Measurements from ENCODE around the gene TBX1.

Gene TBX1

DNA sequence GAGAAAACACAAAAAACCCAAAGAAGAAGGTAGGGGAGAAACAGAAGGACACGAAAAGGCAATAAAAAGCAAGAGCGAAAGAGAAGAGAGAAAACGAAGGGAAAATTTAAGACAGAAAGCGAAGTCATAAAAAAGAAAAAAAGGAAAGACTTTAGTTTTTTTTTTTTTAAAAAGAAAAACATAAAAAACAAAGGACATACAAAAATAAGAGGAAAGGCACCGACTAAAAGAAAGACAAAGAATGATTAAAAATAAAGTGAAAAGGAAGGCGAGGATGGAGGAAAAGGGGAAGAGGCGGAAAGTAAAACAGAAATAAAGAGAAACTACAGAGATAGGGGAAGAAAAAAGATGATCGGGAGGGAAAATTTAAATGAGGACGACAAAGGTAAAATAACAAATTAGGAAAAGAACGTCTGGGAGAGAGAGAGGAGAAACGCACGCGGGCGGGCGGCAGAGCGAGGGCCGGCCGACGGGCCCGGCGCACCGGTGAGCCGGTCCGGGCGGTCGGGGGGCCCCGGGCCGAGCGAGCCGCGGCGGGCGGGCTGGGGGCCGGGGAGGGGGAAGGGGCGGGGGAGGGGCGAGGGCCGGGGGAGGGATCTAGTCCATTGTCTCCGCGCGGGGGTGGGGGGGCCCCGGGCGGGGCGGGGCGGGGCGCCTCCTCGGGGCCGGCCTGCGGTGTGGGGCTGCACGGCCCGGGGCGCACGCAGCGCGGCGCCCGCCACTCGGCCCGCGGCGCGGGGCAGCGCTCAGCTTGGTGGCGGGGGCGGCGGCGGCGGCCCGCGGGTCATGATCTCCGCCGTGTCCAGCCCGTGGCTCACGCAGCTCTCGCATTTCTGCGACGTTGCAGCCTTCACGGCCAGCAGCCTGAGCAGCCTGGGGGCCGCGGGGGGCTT is at the start of gene TBX1:
Gene TBX1, plus strand, starts transcription at position 721 of the 893 bp plus-strand sequence. Its CDS starts 66 bp downstream, at position 787.
- DNase-seq = no peak

DNA sequence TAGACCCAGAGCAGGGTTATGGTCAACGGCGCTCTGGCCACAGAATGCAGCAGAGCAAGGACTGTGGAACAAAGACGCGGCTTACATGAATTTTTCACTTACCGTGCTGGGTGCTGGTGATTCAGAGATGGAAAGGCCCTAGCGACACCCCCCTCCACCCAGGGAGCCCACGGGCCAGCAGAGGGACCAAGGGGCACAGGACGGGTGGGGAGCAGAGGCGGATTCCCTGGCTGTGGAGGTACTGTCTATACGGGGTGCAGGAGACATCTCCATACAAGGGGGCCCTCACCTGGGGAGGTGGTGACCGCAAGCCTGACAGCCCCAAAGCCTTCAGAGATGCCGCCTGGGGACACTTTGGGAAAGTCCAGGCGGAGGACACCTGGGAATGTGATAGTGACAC is 47.3 kb upstream of the TBX1 start:
- DNase-seq = no peak

DNA sequence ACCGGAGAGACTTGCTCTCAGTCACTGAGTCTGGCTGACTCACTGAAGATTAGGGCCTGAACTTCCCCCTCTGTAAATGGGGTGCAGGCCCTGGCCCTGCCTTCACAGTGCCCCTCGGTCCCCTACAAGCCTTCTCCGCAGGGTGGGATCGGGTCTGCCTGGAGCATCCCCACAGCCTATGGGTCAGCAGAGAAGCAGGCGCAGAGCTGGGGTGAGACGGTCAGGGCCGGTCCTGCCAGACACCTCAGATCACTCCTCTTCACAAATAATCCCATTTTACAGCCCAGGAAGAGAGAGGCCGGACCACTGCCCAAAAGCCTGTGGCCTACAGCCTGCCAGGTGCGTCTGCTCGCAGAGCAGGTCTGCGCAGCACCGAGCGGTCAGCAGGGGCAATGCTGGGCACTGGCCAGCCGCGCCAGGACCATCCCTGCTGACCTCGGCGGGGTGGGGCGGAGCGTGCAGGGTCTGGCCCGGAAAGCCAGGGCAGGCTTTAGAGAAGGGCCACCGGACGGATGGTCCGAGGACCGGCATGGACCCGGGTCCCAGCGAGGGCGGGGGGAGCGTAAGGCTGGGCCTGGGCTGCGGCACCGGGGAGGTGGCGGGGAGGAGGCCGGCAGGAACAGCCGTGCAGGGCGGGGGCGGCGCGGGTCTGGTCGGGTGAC is 46.8 kb upstream of the TBX1 start:
- no peak for DNase-seq

DNA sequence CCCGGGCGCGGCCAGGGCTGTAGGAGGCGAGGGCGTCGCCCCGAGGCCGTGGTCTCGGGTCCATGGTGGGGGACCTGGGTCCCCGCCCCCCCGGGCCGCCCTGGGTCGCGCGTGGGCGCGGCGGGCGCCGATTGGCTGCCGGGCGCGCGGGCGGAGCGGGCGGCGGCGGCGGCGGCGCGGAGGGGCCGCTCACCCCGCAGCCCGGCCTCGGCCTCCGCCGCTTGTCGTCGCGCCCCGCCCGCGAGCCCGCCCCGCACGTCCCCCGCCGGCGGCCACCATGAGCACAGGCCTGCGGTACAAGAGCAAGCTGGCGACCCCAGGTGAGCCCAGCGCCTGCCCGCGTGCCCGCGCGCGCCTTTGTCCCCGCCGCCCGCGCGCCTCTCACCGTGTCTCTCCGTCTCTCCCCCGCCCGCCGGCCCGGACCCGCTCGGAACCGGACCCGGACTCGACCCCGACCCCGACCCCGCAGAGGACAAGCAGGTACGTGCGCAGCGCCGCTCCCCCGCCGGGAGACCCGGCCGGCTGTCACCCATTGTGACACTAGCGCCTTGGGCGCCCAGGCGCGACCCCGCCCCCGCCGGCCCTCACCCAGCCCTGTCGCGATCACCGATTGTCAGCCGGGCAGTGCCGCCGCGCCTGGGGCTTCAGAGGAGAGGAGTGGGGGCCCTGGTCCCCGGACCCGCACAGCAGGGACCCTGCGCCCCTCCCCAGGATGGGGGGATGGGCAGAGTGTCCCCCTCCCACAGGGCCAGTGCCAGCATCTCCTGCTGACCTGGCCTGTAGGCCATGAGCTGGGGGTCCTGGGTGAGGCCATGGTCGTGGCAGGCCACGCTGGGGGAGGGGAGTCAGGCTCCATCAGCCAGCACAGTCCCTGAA is 46.0 kb upstream of the TBX1 start, which contains the start of gene SEPTIN5:
Gene SEPTIN5, plus strand, starts transcription at position 192 of the 876 bp plus-strand sequence. Its CDS starts 86 bp downstream, at position 278.
- no peak for DNase-seq

DNA sequence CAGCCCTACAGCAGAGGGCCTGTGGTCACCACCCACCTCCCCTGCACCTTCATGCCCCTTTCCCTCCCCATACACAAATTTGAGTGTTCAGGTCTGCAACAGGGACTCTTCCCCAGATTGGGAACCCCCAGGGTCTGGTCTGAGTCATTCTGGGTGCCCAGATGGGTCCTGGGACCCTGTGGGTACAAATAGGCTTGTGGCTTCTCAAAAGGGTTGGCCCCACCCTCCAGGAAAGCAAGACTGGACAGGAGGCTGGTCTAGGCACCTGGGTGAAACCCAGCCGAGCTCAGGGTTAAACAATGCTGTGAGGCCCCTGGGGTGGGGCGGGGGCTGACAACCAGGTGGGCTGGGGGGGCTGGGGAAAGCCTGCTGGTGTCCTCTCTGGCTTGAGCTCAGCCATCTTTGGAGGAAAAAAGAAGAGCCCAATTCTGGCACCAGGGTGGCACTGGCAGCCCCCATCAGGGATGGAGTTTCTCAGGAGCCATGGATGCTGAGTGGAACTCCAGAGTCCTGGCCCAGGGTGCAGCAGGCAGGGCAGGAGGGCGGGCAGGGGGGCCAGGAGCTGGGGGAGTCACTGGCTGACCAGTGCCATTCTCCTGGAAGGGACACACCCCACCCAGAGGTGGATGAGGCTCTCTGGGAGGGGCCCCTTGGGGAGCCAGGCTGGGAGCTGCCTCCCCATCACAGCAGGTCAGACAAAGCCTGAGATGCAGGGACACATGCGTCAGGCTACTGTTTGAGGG is 45.2 kb upstream of the TBX1 start:
- no peak for DNase-seq

DNA sequence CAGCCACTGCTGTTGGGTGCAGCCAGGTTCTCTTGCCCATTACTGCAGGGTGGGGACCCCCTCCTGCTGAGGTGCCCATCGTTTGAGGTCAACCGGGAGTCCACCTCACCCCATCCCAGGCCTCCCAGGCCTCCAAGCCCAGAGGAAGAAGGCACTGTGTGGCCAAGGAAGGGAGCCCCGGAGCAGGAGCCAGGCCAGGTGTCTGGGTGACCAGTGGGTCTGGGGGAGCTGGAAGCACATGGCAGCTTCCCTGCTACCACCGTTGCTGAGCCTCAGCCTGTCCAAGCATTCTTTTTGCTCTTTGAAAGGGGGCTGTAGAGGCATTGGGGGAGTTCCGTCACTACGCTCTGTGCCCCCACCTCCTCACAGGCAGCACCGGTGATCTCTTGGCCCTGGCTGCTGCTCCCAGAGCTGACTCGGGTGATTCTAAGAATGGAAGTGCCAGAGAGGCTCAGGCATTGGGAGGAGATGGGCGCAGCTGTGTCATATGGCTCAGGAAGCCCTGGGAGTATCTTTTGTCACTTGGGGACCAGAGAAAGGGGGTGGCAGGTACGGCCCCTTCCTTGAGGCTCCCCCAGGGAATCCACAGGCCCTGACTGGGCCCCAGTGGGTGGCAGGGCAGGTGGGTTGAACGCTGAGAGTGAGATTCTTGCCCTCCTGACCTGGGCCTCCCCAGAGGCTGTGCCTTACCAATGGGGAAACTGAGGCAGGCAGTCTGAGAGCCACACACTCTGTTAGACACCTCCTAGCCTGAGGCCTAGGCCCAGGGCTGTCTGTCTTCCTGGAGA is 44.3 kb upstream of the TBX1 start:
- no peak for DNase-seq

DNA sequence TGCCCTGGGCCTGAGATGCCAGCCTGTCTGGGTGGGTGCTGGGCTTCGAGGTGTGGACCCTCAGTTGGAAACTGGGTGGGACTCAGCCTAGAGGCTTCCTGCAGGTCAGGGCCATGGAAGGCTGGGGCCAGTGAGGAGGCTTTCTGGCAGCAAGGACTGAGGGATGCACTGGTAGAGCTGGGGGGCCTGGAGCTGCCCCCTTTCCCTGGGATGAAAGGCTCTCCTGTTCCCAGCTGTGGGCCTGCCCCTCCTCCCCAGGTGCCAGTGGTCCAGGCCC is 43.8 kb upstream of the TBX1 start:
- DNase-seq = no peak

DNA sequence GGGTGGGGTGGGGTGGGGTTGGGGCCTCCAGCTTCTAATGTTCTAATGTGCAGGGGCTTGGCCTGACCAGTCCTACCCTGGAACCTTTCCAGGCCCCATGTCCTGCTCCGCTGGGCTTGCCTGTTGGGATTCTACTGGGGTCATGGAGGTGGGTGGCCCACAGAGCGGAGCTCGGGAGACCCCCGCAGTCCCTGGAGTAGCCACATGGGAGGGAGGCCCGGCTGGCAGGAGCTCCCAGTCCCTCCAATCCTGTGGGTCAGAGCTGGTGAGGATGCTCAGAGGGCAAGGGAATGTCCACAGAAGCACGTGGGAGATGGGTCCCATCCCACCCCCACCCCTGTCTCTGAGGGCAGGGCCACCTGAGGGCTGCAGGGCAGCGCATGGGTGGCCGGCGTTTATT is 43.4 kb upstream of the TBX1 start:
- DNase-seq = no peak

DNA sequence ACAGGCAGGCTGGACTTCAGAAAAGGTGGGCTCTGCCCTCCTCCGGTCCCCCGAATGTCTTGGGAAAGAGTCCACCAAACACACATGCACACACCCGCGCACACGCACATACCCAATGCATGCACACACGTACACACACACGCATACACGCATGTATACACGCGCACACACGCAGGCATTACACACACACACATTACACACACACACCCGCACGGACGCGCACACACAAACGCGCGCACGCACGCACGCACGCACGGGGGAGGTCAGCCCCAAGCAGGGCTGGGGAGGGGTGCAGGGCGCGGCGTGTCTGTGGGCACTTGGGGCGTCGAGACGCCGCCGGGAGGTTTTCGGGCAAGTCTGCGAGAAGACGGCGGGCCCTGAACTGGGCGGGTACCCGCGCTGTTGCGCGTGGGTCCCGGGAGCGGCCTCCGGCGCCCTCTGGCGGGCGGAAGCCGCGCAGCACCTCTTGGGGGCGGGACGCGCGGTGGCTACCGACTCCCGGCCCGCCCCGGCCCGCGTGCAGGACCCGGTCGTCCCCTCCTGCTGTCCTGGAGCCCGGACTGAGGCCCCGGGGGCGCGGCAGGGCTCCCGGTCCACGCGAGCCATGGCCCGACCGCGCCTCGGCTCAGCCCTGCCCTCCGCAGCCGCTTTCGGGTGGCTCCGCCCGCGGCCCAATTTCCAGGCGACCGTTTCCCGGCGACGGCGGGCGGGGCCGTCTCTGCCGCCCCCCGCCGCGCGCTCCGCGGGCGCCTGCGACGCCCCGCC is 42.7 kb upstream of the TBX1 start:
- DNase-seq = peak; percentile 41

DNA sequence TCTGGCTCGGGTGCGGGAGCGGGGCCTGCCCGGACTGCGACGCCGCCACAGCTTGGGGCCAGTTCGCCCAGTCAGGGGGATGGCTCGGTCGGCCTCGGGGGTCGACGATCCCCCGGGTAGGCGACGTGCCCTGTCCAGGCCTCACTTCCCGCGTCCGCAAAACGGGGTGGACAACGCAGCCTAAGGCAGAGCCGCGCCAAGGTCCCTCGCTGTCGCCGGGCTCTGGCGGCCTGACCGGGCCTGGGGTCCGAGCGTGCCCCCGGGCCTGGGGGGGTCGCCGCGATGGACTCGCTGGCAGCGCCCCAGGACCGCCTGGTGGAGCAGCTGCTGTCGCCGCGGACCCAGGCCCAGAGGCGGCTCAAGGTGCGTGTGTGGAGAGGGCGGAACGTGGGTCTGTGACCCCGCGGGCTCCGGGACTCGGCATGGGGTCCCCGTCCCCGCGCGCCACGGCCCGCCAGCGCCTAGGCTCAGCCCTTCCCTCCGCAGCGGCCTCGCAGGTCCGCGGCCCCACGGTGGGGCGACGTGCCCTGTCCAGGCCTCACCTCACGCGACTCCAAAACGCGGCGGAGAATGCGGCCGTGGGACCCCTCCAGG is 42.0 kb upstream of the TBX1 start:
- DNase-seq = no peak

DNA sequence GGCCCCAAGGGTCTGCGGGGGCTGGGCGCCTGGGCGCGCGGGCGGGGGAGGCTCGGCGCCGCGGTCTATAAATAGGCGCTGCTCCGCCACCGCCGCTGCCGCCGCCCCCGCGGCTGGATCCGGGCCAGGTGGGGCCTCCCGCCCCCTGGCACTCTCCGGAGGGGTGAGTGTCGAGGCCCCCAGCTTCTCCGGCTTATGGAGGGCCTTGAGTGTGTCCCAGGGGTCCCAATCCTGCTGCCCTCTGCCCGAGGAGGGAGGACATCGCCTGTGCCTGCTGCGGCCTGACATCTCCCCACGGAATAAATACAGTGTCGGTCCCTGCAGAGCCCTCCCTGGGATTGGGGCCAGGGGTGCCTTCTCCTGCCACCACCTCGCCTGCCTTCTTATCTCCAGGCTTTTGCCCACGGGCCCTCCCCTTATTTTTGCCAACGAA is 41.5 kb upstream of the TBX1 start:
- DNase-seq = no peak

DNA sequence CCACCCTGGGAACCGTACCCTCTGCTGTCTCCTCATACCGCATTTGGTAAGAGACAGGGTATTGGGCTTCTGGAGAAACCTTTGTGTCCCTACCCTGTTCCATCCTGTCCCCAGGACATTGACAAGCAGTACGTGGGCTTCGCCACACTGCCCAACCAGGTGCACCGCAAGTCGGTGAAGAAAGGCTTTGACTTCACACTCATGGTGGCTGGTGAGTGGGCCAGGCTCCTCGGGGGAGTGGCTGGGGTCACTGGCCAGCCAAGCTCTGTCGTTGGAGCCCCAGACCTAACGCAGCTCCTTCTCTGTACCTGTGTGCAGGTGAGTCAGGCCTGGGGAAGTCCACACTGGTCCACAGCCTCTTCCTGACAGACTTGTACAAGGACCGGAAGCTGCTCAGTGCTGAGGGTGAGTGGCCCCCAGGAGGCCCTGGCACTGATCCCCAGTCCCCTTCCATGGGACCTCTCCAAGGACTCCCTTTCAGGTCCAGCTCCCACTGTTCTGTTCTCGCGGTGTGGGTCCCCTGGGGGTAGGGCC is 41.0 kb upstream of the TBX1 start:
- no peak for DNase-seq

DNA sequence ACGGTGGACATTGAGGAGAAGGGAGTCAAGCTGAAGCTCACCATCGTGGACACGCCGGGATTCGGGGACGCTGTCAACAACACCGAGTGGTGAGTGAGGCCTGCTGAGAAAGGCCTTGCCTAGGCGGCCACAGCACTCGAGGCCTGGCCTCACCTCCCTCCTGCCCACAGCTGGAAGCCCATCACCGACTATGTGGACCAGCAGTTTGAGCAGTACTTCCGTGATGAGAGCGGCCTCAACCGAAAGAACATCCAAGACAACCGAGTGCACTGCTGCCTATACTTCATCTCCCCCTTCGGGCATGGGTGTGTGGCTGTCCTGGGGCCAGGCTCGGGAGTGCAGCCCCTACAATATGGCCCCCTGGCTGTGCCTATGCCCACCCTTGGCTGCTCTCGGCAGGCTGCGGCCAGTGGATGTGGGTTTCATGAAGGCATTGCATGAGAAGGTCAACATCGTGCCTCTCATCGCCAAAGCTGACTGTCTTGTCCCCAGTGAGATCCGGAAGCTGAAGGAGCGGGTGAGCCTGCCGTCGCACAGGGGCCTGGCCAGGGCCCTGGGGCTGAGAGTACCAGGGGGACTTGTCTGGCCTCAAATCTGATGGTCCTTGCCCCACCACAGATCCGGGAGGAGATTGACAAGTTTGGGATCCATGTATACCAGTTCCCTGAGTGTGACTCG is 40.3 kb upstream of the TBX1 start:
- no peak for DNase-seq

DNA sequence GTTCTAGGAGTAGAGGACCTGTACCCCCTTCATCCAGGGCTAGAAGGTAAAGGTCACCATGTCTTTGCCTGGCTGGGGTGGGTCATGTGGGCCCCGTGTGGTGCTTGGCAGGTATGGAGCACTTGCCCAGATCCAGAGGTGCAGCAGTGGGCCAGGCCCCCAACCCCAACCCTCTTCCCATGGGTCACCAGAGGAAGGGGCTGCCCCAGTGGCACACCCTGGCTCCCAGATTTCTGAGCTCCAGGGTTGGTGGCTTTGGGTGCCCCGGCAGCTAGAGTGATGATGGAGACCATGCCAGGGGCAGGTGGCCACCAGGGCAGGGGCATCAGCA is 39.6 kb upstream of the TBX1 start:
- no peak for DNase-seq

DNA sequence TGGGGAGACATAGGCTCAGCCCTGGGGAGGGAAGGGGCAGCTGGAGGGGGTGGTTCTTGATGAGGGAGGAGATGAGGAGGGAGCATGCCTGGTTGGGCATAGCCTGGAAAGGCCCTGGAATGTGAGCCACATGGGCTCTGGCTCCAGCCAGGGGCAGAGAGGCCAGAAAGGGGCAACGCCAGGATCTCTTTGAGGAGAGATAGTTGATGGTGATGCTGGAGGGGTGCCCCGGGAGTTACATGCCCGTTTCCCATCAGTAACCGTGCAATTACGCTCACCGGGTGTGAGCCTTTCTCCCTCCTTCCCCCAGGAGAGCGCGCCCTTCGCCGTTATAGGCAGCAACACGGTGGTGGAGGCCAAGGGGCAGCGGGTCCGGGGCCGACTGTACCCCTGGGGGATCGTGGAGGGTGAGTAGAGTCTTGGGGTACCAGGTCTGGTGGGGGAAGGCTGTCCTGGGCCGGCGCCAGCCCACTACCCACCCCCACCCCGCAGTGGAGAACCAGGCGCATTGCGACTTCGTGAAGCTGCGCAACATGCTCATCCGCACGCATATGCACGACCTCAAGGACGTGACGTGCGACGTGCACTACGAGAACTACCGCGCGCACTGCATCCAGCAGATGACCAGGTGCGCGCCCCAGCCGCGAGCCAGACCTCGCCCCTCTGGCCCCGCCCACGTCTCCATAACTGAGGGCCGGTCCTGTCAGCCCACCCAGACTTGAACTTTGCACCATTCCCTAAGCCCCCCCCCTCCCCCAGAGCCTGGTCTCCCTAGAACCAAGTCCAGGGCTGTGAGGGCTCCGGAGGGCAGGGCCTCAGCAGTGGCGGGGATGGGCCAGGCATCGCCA is 39.0 kb upstream of the TBX1 start:
- DNase-seq = no peak

DNA sequence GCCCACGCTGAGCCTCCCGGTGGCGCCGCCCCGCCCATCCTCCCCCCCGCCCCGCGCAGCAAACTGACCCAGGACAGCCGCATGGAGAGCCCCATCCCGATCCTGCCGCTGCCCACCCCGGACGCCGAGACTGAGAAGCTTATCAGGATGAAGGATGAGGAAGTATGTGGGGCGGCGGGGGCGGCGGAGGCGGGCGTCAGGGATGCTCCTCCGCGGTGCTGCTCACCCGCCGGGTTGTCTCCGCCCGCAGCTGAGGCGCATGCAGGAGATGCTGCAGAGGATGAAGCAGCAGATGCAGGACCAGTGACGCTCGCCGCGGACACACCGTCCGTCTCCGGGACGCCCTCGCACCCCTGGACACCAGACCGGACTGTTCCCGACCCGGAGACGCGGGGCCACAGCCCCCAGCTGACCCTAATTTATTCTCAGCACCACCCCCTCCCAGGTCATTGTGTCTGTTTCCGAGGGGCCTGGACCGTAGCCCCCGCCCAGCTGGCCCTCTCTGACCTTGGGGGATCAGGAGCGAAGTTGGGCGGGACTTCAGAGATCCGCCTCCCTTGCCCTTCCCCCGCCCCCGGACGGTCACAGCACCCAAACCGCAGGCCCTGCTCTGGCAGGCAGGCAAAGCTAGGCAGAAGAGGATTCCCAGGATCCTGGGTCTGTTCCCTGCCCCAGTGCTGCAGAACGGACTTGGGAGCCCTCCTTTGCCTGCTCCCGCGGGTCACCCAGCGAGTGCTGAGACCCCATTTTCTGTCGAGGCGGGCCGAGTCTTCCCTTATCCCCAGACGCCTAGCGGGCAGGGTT is 38.2 kb upstream of the TBX1 start:
- DNase-seq = no peak

DNA sequence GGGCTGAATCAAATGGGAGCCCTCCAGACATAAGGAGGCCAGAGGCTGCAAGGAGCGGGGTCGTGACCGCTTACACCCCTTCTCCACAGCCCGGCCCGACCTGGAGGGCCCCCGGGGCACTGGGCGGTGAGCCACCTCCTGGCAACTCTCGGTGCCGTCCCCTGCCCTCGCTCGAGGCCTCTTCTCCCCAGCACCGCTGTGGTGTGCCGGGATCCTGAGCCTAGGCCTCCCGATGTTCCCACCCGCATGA is 37.7 kb upstream of the TBX1 start:
- DNase-seq = no peak

DNA sequence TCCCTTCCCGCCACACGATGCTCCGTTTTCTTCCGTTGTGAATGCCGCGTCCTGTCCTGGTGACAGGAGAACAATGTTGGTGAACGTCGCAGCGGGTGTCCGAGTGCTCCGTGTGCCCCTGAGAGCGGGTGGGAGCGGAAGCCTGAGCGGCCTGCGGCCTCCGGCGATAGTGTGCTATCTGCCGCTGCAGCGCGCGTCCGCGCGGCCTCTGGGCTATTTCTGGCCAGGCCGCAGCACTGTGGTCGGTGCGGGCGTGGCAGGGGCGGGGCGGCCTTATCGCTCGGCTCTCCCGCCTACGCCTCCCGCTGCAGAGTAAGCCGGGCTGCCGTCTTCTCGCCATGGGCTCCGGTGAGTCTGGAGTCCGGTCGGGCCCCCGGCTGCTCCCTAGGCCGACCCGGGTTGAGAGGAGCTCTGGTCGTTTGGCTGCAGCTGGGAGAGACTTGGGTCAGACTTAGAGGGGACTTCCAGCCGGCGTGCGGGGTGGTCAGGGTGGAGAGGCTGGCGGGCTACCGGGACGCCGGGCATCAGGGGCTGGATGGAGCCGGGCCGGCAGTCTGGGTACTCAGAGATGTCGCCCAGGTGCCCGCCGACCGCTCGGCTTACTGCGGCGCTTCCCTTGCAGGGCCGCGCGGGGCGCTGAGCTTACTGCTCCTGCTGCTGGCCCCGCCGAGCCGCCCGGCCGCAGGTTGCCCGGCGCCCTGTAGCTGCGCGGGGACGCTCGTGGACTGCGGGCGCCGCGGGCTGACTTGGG is 37.2 kb upstream of the TBX1 start, which contains the start of gene GP1BB:
Gene GP1BB, plus strand, starts transcription at position 308 of the 751 bp plus-strand sequence. Its CDS starts 31 bp downstream, at position 339.
- peak; percentile 35 for DNase-seq

All from RPMI8226 (cell line).